Tibial artery (tissue), 4 donors: ENCODE results near the gene TAF5L.

ENCODE experiments used
- DNase-seq, 2 donors: peaks; one replicate each; pipeline ENCODE4 v3.0.0-alpha.2; 2019
- H3K27ac ChIP-seq, 2 donors: fragments of 200-600 bp; sonication (generic) in 1 of 2; 1 replicate in 1 of 2; 2 replicates in 1 of 2; pipeline ENCODE4 v1.5.1; 2018 to 2019; ENCODE audit warnings: mild to moderate bottlenecking in 1 of 2
- H3K27me3 ChIP-seq, 2 donors: fragments of 200-600 bp; sonication (generic) in 1 of 2; one replicate each; pipeline versions ENCODE4 v1.5.1 to v1.6.0; 2016 to 2019
- H3K36me3 ChIP-seq, 3 donors: fragments of 200-600 bp; sonication (generic) in 2 of 3; one replicate each; pipeline ENCODE4 v1.5.1; 2016 to 2019; ENCODE audit warnings: mild to moderate bottlenecking in 2 of 3
- H3K4me1 ChIP-seq, 4 donors: fragments of 200-600 bp; sonication (generic) in 2 of 4; 1 replicate in 3 of 4; 2 replicates in 1 of 4; pipeline ENCODE4 v1.5.1; 2016 to 2019
- H3K4me3 ChIP-seq, 2 donors: fragments of 200-600 bp; sonication (generic) in 1 of 2; 1 replicate in 1 of 2; 2 replicates in 1 of 2; pipeline ENCODE4 v1.5.1; 2018 to 2019; ENCODE audit warnings: mild to moderate bottlenecking in 2 of 2
- H3K9me3 ChIP-seq, 3 donors: fragments of 200-600 bp; sonication (generic) in 1 of 3; one replicate each; pipeline ENCODE4 v1.5.1; 2016 to 2019
- CTCF ChIP-seq, 2 experiments: fragments of 200-600 bp in 1 of 2; fragments of 450-650 bp in 1 of 2; IDR thresholded peaks; one replicate each; pipeline ENCODE4 v1.5.1; 2017 to 2019; ENCODE audit warnings: antibody characterized with exemption in 2 of 2, mild to moderate bottlenecking in 1 of 2, moderate library complexity in 1 of 2
- intact Hi-C: fragments of 100-400 bp; cut with DNase I; formaldehyde crosslinking; loops from one replicate; pipeline ENCODE4 v1.15.0; 2023; ENCODE audit warnings: low total_unique reads

Gene TAF5L

GRCh38 chr1:229578168-229579058 is 47.5 kb downstream of the TAF5L start:
- Histone ChIP-seq H3K36me3 (no peaks in the 10 kb centered on the region), H3K9me3 (no peaks in the 10 kb centered on the region), H3K27me3 (no peaks in the 10 kb centered on the region), H3K27ac (peak overlapping the region; percentile 66 to 70), H3K4me3 (peak overlapping the region; percentile 5 to 28), H3K4me1 (peaks cover 0 to 39% (median 22%) of the 10 kb centered on the region in 4 donors)
- intact Hi-C loops: no loop called here
- TF ChIP-seq CTCF (IDR thresholded peaks at IDR 0.05): peak in 1 of 2 experiments; percentile 20
- no peak for DNase-seq

- Histone ChIP-seq H3K9me3 (no peaks in the 10 kb centered on the region), H3K27ac (no peak overlapping the region), H3K4me3 (no peak overlapping the region), H3K36me3 (no peaks in the 10 kb centered on the region), H3K4me1 (peaks cover 0 to 23% (median 12%) of the 10 kb centered on the region in 4 donors), H3K27me3 (no peaks in the 10 kb centered on the region)
- DNase-seq: no peak
- no peak for TF ChIP-seq CTCF (IDR thresholded peaks at IDR 0.05)
- intact Hi-C loops: no loop called here
These were observed 51.1 kb downstream of the TAF5L start for GRCh38 chr1:229574679-229575442.

GRCh38 chr1:229572286-229572685 is 53.6 kb downstream of the TAF5L start:
- H3K27me3 ChIP-seq: no peaks in the 10 kb centered on the region
- no peak overlapping the region for H3K4me3 ChIP-seq
- peaks cover 0 to 7% (median 1%) of the 10 kb centered on the region in 4 donors for H3K4me1 ChIP-seq
- TF ChIP-seq CTCF (IDR thresholded peaks at IDR 0.05): no peak
- H3K36me3 ChIP-seq: no peaks in the 10 kb centered on the region
- H3K27ac ChIP-seq: no peak overlapping the region
- no peaks in the 10 kb centered on the region for H3K9me3 ChIP-seq
- intact Hi-C loops: no loop called here
- DNase-seq: no peak

- peaks cover 0 to 17% (median 1%) of the 10 kb centered on the region in 4 donors for H3K4me1 ChIP-seq
- H3K27me3 ChIP-seq: no peaks in the 10 kb centered on the region
- intact Hi-C loops: no loop called here
- no peak for DNase-seq
- H3K27ac ChIP-seq: peak overlapping the region in 1 of 2 donors; percentile 4
- no peaks in the 10 kb centered on the region for H3K9me3 ChIP-seq
- no peak for TF ChIP-seq CTCF (IDR thresholded peaks at IDR 0.05)
- no peaks in the 10 kb centered on the region for H3K36me3 ChIP-seq
- no peak overlapping the region for H3K4me3 ChIP-seq
These were observed 54.9 kb downstream of the TAF5L start for GRCh38 chr1:229570891-229571516.

- H3K27me3 ChIP-seq: no peaks in the 10 kb centered on the region
- peaks cover 0 to 21% (median 1%) of the 10 kb centered on the region in 4 donors for H3K4me1 ChIP-seq
- TF ChIP-seq CTCF (IDR thresholded peaks at IDR 0.05): no peak
- no peaks in the 10 kb centered on the region for H3K9me3 ChIP-seq
- no peaks in the 10 kb centered on the region for H3K36me3 ChIP-seq
- no peak for DNase-seq
- H3K27ac ChIP-seq: peak overlapping the region; percentile 4 to 12
- no peak overlapping the region for H3K4me3 ChIP-seq
- intact Hi-C loops: no loop called here
These were observed 55.6 kb downstream of the TAF5L start for GRCh38 chr1:229570305-229570704.
